ENCODE results near the gene JAG1.

Gene JAG1

DNA sequence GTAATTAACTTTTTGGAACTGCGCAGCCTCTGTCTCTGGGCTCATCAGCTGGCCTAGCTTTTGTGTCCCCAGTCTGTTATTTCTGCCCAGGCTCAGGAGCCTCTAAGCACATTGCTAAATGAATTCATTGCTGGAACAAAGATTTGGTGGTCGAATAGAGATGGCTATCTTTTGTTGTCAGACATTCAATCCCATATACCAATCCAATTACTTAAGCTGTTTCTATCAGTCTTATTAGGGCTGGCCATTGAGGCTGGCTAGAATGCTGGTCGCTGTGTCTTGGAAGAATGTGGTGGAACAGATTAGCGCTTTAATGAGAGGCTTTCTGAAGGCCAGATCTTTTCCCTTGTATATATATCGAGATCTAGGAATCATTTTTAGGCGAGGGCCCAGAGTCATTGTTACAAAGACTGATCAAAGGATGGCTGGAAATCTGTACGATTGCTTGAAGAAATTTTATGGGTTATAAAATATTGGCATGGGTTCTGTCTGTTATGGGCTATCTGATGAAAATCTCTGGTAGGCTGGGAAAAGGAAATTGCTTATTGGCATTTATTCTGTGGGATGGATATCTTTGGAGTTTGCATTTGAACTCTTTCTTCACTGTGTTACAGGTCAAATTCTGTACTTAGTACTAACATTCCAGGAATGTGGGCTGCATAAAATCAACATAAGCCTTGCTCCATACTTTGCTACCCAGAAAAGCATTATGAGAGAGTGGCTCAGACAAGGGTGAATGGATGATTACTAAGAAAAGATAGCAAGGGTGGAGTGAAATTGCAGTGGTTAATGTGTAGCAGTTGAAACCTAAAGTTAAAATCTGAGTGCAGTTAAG lies 34.8 kb upstream of the JAG1 start:
- ATAC-seq: peak; percentile 63
- TF ChIP-seq BACH2 (CRISPR knock-in tag; IDR thresholded peaks at IDR 0.05; ENCODE audit: borderline replicate concordance) (no peak), ISL1 (CRISPR knock-in tag; IDR thresholded peaks at IDR 0.05) (0 out of 2 replicates have a peak, but pooled peaks have one; percentile 12)

DNA sequence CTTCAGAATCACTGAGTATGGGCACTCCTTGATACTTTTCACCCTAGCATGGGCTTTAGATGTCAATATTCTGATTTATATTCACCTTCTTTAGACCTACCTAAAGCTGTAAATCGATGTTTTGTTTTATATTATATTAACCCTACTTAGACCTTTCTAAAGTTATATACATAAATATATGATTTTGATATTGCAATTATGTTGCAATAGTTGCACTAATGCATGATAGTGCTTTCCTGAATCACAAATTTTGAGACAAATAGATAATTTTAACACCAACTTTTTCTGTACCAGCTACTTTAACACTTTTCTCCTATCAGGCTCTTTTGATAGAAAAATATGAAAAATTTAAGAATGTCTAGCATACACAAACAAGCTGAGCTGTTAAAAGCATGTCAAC lies 34.0 kb upstream of the JAG1 start:
- no peak for ATAC-seq
- TF ChIP-seq ZFP3 (CRISPR knock-in tag; IDR thresholded peaks at IDR 0.05): no peak
- no peak for TF ChIP-seq ZFP30 (CRISPR knock-in tag; IDR thresholded peaks at IDR 0.05)

DNA sequence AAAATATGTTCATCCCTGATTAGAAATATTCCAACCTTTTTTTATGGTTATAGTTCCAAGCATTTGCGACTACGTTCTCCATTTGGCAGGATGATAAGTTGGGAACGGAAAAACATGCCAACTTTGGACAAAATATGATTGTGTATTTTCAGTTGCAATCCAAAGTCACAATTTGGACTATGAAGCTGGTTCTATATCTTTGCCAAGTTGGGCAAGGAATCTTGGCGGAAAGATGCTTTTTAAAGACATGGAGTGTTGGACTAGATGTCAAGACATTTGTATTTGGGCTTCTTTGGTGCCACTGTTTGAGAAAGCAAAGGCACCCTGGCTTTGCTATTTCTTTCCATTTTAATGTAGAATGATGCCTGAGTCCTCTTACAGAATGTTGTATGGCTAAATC lies 33.3 kb upstream of the JAG1 start:
- TF ChIP-seq ARNTL (CRISPR knock-in tag; IDR thresholded peaks at IDR 0.05; ENCODE audit: borderline replicate concordance, low read depth): no peak
- TF ChIP-seq ESRRG (CRISPR knock-in tag; IDR thresholded peaks at IDR 0.05): no peak
- TF ChIP-seq RARB (CRISPR knock-in tag; IDR thresholded peaks at IDR 0.05): no peak
- no peak for TF ChIP-seq BACH2 (CRISPR knock-in tag; IDR thresholded peaks at IDR 0.05; ENCODE audit: borderline replicate concordance)
- TF ChIP-seq TCF4 (CRISPR knock-in tag; IDR thresholded peaks at IDR 0.05; ENCODE audit: borderline replicate concordance): no peak
- TF ChIP-seq ZNF8 (CRISPR knock-in tag; IDR thresholded peaks at IDR 0.05): no peak
- no peak for TF ChIP-seq SNAI2 (CRISPR knock-in tag; IDR thresholded peaks at IDR 0.05)
- no peak for TF ChIP-seq TOX (CRISPR knock-in tag; IDR thresholded peaks at IDR 0.05; ENCODE audit: borderline replicate concordance)
- TF ChIP-seq, protein P1, sequence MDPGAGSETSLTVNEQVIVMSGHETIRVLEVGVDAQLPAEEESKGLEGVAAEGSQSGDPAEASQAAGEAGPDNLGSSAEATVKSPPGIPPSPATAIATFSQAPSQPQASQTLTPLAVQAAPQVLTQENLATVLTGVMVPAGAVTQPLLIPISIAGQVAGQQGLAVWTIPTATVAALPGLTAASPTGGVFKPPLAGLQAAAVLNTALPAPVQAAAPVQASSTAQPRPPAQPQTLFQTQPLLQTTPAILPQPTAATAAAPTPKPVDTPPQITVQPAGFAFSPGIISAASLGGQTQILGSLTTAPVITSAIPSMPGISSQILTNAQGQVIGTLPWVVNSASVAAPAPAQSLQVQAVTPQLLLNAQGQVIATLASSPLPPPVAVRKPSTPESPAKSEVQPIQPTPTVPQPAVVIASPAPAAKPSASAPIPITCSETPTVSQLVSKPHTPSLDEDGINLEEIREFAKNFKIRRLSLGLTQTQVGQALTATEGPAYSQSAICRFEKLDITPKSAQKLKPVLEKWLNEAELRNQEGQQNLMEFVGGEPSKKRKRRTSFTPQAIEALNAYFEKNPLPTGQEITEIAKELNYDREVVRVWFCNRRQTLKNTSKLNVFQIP (CRISPR knock-in tag; IDR thresholded peaks at IDR 0.05; ENCODE audit: borderline replicate concordance, low read depth): no peak
- TF ChIP-seq, protein P2, sequence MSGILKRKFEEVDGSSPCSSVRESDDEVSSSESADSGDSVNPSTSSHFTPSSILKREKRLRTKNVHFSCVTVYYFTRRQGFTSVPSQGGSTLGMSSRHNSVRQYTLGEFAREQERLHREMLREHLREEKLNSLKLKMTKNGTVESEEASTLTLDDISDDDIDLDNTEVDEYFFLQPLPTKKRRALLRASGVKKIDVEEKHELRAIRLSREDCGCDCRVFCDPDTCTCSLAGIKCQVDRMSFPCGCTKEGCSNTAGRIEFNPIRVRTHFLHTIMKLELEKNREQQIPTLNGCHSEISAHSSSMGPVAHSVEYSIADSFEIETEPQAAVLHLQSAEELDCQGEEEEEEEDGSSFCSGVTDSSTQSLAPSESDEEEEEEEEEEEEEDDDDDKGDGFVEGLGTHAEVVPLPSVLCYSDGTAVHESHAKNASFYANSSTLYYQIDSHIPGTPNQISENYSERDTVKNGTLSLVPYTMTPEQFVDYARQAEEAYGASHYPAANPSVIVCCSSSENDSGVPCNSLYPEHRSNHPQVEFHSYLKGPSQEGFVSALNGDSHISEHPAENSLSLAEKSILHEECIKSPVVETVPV (CRISPR knock-in tag; IDR thresholded peaks at IDR 0.05): no peak
- TF ChIP-seq CSDC2 (CRISPR knock-in tag; IDR thresholded peaks at IDR 0.05): no peak
- no peak for TF ChIP-seq ISL1 (CRISPR knock-in tag; IDR thresholded peaks at IDR 0.05)
- no peak for TF ChIP-seq ZFP3 (CRISPR knock-in tag; IDR thresholded peaks at IDR 0.05)
- TF ChIP-seq ZNF70 (CRISPR knock-in tag; IDR thresholded peaks at IDR 0.05): no peak
- TF ChIP-seq ZNF565 (CRISPR knock-in tag; conservative IDR thresholded peaks at IDR 0.05; ENCODE audit: low read depth): no peak
- no peak for TF ChIP-seq OSR1 (CRISPR knock-in tag; IDR thresholded peaks at IDR 0.05)
- TF ChIP-seq, protein P3, sequence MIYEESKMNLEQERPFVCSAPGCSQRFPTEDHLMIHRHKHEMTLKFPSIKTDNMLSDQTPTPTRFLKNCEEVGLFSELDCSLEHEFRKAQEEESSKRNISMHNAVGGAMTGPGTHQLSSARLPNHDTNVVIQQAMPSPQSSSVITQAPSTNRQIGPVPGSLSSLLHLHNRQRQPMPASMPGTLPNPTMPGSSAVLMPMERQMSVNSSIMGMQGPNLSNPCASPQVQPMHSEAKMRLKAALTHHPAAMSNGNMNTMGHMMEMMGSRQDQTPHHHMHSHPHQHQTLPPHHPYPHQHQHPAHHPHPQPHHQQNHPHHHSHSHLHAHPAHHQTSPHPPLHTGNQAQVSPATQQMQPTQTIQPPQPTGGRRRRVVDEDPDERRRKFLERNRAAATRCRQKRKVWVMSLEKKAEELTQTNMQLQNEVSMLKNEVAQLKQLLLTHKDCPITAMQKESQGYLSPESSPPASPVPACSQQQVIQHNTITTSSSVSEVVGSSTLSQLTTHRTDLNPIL (CRISPR knock-in tag; IDR thresholded peaks at IDR 0.05; ENCODE audit: low read depth): no peak
- no peak for TF ChIP-seq GLIS3 (CRISPR knock-in tag; IDR thresholded peaks at IDR 0.05)
- no peak for TF ChIP-seq ZFP30 (CRISPR knock-in tag; IDR thresholded peaks at IDR 0.05)
- no peak for ATAC-seq

DNA sequence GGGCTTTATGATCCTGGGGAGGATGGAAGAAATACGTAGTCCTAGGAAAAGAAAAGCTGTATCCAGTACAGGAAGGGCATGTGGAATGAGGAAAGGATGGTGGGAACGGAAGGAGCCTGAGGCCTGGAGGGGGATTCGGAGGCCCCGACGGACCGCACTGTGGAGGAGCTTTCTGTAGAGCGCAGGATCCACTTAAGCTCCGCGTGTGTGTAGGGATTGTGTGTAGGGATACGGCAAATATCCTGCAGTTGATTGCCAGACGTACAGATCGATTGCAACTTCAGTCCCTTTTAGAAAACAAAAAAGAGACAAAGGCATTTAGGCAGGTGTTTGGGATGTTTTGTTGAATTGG lies 32.6 kb upstream of the JAG1 start:
- no peak for ATAC-seq
- no peak for TF ChIP-seq ZFP3 (CRISPR knock-in tag; IDR thresholded peaks at IDR 0.05)
- TF ChIP-seq, protein P4, sequence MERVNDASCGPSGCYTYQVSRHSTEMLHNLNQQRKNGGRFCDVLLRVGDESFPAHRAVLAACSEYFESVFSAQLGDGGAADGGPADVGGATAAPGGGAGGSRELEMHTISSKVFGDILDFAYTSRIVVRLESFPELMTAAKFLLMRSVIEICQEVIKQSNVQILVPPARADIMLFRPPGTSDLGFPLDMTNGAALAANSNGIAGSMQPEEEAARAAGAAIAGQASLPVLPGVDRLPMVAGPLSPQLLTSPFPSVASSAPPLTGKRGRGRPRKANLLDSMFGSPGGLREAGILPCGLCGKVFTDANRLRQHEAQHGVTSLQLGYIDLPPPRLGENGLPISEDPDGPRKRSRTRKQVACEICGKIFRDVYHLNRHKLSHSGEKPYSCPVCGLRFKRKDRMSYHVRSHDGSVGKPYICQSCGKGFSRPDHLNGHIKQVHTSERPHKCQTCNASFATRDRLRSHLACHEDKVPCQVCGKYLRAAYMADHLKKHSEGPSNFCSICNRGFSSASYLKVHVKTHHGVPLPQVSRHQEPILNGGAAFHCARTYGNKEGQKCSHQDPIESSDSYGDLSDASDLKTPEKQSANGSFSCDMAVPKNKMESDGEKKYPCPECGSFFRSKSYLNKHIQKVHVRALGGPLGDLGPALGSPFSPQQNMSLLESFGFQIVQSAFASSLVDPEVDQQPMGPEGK (CRISPR knock-in tag; IDR thresholded peaks at IDR 0.05; ENCODE audit: borderline replicate concordance): no peak
- no peak for TF ChIP-seq ZNF70 (CRISPR knock-in tag; IDR thresholded peaks at IDR 0.05)
- no peak for TF ChIP-seq SNAI2 (CRISPR knock-in tag; IDR thresholded peaks at IDR 0.05)
- no peak for TF ChIP-seq RARB (CRISPR knock-in tag; IDR thresholded peaks at IDR 0.05)
- TF ChIP-seq, protein P5, sequence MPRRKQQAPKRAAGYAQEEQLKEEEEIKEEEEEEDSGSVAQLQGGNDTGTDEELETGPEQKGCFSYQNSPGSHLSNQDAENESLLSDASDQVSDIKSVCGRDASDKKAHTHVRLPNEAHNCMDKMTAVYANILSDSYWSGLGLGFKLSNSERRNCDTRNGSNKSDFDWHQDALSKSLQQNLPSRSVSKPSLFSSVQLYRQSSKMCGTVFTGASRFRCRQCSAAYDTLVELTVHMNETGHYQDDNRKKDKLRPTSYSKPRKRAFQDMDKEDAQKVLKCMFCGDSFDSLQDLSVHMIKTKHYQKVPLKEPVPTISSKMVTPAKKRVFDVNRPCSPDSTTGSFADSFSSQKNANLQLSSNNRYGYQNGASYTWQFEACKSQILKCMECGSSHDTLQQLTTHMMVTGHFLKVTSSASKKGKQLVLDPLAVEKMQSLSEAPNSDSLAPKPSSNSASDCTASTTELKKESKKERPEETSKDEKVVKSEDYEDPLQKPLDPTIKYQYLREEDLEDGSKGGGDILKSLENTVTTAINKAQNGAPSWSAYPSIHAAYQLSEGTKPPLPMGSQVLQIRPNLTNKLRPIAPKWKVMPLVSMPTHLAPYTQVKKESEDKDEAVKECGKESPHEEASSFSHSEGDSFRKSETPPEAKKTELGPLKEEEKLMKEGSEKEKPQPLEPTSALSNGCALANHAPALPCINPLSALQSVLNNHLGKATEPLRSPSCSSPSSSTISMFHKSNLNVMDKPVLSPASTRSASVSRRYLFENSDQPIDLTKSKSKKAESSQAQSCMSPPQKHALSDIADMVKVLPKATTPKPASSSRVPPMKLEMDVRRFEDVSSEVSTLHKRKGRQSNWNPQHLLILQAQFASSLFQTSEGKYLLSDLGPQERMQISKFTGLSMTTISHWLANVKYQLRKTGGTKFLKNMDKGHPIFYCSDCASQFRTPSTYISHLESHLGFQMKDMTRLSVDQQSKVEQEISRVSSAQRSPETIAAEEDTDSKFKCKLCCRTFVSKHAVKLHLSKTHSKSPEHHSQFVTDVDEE (CRISPR knock-in tag; IDR thresholded peaks at IDR 0.05): no peak
- TF ChIP-seq ZNF8 (CRISPR knock-in tag; IDR thresholded peaks at IDR 0.05): no peak
- TF ChIP-seq, protein P1 (CRISPR knock-in tag; IDR thresholded peaks at IDR 0.05; ENCODE audit: borderline replicate concordance, low read depth): no peak
- TF ChIP-seq OSR1 (CRISPR knock-in tag; IDR thresholded peaks at IDR 0.05): no peak
- TF ChIP-seq TOX (CRISPR knock-in tag; IDR thresholded peaks at IDR 0.05; ENCODE audit: borderline replicate concordance): no peak
- TF ChIP-seq ZFP30 (CRISPR knock-in tag; IDR thresholded peaks at IDR 0.05): no peak
- TF ChIP-seq TCF4 (CRISPR knock-in tag; IDR thresholded peaks at IDR 0.05; ENCODE audit: borderline replicate concordance): no peak
- TF ChIP-seq GLIS3 (CRISPR knock-in tag; IDR thresholded peaks at IDR 0.05): no peak
- TF ChIP-seq, protein P2 (CRISPR knock-in tag; IDR thresholded peaks at IDR 0.05): no peak
- TF ChIP-seq PPARA (CRISPR knock-in tag; IDR thresholded peaks at IDR 0.05; ENCODE audit: borderline replicate concordance): no peak
